WTC11 (cell line): ENCODE data around the gene OPALIN. TPM values are rescaled to one million over a fixed set of nuclear protein-coding genes. Genes with fewer than 3 reads are reported as not detected.

Experiments used
- ATAC-seq: fragments of 200-7000 bp; cut with Tn5 transposase; 2 replicates; pipeline ENCODE4 v1.10.0; 2021; ENCODE audit warnings: mild to moderate bottlenecking, moderate library complexity
- CTCF ChIA-PET: fragments of 300-600 bp; sonication (Branson Sonifier 250); formaldehyde crosslinking; loops from one replicate; lab custom pipeline; 2021; ENCODE audit warnings: antibody characterized with exemption; lab: Charles Lee
- POLR2A ChIA-PET: fragments of 350-600 bp; sonication (Branson Sonifier 250); formaldehyde crosslinking; loops from one replicate; lab custom pipeline; 2021; ENCODE audit warnings: antibody characterized with exemption; lab: Charles Lee
- DNase-seq: peaks from one replicate; pipeline ENCODE4 v3.0.0; 2021; ENCODE audit warnings: low spot score
- H3K27ac Mint-ChIP-seq: 2 replicates; pipeline ENCODE4 v1.8.0; 2021; ENCODE audit warnings: mixed read lengths
- H3K27me3 Mint-ChIP-seq: 2 replicates; pipeline ENCODE4 v1.8.0; 2021; ENCODE audit warnings: low read depth, mild to moderate bottlenecking, moderate library complexity, mixed read lengths
- H3K36me3 Mint-ChIP-seq: 2 replicates; pipeline ENCODE4 v1.8.0; 2021; ENCODE audit warnings: mixed read lengths
- H3K4me1 Mint-ChIP-seq: 2 replicates; pipeline ENCODE4 v1.8.0; 2022; ENCODE audit warnings: mixed read lengths
- H3K4me3 Mint-ChIP-seq: 2 replicates; pipeline ENCODE4 v1.8.0; 2021; ENCODE audit warnings: mild to moderate bottlenecking, moderate library complexity, mixed read lengths
- H3K9me3 Mint-ChIP-seq: 2 replicates; pipeline ENCODE4 v1.8.0; 2021; ENCODE audit warnings: mixed read lengths
- AFF4 ChIP-seq: sonication (generic); formaldehyde crosslinking; IDR thresholded peaks from 2 replicates; pipeline ENCODE4 v1.8.1; 2023; ENCODE audit warnings: mild to moderate bottlenecking, missing genetic modification reagents, borderline replicate concordance
- CTCF ChIP-seq: fragments of 200-600 bp; IDR thresholded peaks from 2 replicates; pipeline ENCODE4 v1.8.0; 2022; ENCODE audit warnings: antibody characterized with exemption
- E2F4 ChIP-seq: sonication (generic); formaldehyde crosslinking; IDR thresholded peaks from 2 replicates; pipeline ENCODE4 v1.8.1; 2022; ENCODE audit warnings: low read depth, mild to moderate bottlenecking, moderate library complexity, missing genetic modification reagents, borderline replicate concordance
- EMX1 ChIP-seq: fragments of 250-450 bp; sonication (Bioruptor Pico); IDR thresholded peaks from 2 replicates; pipeline ENCODE4 v1.8.0; 2021; ENCODE audit warnings: mild to moderate bottlenecking
- GABPB1 ChIP-seq: sonication (generic); formaldehyde crosslinking; IDR thresholded peaks from 2 replicates; pipeline ENCODE4 v1.8.1; 2023; ENCODE audit warnings: mild to moderate bottlenecking, missing genetic modification reagents
- IRF1 ChIP-seq: sonication (generic); formaldehyde crosslinking; IDR thresholded peaks from 2 replicates; pipeline ENCODE4 v1.8.0; 2023; ENCODE audit warnings: missing genetic modification reagents
- KAT7 ChIP-seq: sonication (generic); formaldehyde crosslinking; IDR thresholded peaks from 2 replicates; pipeline ENCODE4 v1.8.1; 2023; ENCODE audit warnings: missing genetic modification reagents, mild to moderate bottlenecking, borderline replicate concordance
- MYBL2 ChIP-seq: sonication (generic); formaldehyde crosslinking; IDR thresholded peaks from 2 replicates; pipeline ENCODE4 v1.8.1; 2023; ENCODE audit warnings: mild to moderate bottlenecking, moderate library complexity, missing genetic modification reagents
- PREB ChIP-seq: sonication (generic); formaldehyde crosslinking; IDR thresholded peaks from 2 replicates; pipeline ENCODE4 v1.8.1; 2022; ENCODE audit warnings: mild to moderate bottlenecking, missing genetic modification reagents, moderate library complexity, borderline replicate concordance
- SOX15 ChIP-seq: fragments of 250-450 bp; sonication (Bioruptor Pico); IDR thresholded peaks from 2 replicates; pipeline ENCODE4 v1.9.0; 2021; ENCODE audit warnings: mild to moderate bottlenecking
- ZBTB21 ChIP-seq: sonication (generic); formaldehyde crosslinking; IDR thresholded peaks from 2 replicates; pipeline ENCODE4 v1.8.1; 2023; ENCODE audit warnings: mild to moderate bottlenecking, missing genetic modification reagents, borderline replicate concordance
- ZNF121 ChIP-seq: sonication (generic); formaldehyde crosslinking; IDR thresholded peaks from 2 replicates; pipeline ENCODE4 v1.8.0; 2023; ENCODE audit warnings: missing genetic modification reagents
- ZNF219 ChIP-seq: sonication (generic); formaldehyde crosslinking; IDR thresholded peaks from 2 replicates; pipeline ENCODE4 v1.8.0; 2023; ENCODE audit warnings: missing genetic modification reagents, mild to moderate bottlenecking, borderline replicate concordance
- ZNF416 ChIP-seq: fragments of 250-450 bp; sonication (Bioruptor Pico); IDR thresholded peaks from 2 replicates; pipeline ENCODE4 v1.9.0; 2021; ENCODE audit warnings: mild to moderate bottlenecking, inconsistent platforms
- total RNA-seq: library from RNA; stranded (reverse); gene quantifications from 3 replicates; pipeline ENCODE4 v1.2.3, GENCODE V29; 2021
- TF ChIP-seq, protein P1 (sequence below): sonication (generic); formaldehyde crosslinking; IDR thresholded peaks from 2 replicates; pipeline ENCODE4 v1.8.0; 2022; ENCODE audit warnings: mild to moderate bottlenecking, missing genetic modification reagents
- TF ChIP-seq, protein P2 (sequence below): fragments of 250-450 bp; sonication (Bioruptor Pico); IDR thresholded peaks from 2 replicates; pipeline ENCODE4 v1.9.0; 2021; ENCODE audit warnings: mild to moderate bottlenecking, borderline replicate concordance

Gene OPALIN
- total RNA-seq, 1 experiment from 2014 or later = 0.04 TPM

- Mint-ChIP-seq H3K36me3 (no peaks in the 10 kb centered on the region; the same call in 1 of the 2 replicates), H3K27ac (no peak overlapping the region), H3K27me3 (no peaks in the 10 kb centered on the region), H3K9me3 (no peaks in the 10 kb centered on the region), H3K4me1 (0 out of 2 replicates have a peak, but pooled peaks cover 3% of the 10 kb centered on the region), H3K4me3 (no peak overlapping the region)
- ChIA-PET POLR2A (no interaction called here), CTCF (interaction anchor here (2.3 kb wide), 1 partner anchor 15 kb away, joined by 11 read pairs; no protein-coding TSS in a partner anchor)
- DNase-seq = no peak
- no peak for TF ChIP-seq ZNF416 (CRISPR knock-in tag)
- TF ChIP-seq EMX1 (CRISPR knock-in tag) = no peak
- no peak for TF ChIP-seq PREB (CRISPR knock-in tag)
- TF ChIP-seq KAT7 (CRISPR knock-in tag) = no peak
- TF ChIP-seq AFF4 (CRISPR knock-in tag) = no peak
- TF ChIP-seq E2F4 = no peak
- no peak for TF ChIP-seq CTCF
- no peak for TF ChIP-seq IRF1 (CRISPR knock-in tag)
- no peak for ATAC-seq
Measured at GRCh38 chr10:96389785-96390184, 31.0 kb upstream of the OPALIN start.

DNA sequence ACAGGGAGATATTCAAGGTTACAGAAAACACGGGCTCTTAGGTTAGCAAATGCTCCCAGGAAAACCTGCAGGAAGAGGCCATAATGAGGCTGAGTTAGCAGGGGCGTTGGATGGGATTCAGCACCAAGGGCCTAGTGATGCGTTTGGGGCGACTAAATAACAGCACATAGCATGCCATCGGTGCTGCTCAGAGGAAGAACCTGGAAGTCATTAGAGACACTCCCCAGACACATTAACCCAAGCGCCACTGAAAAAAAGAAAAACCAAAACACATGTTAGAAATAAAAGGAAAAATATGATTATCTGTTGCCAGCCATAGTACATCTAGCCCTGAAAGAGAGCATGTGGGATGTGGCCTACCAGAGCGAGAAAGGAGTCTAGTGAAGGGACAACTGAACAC lies 28.8 kb upstream of the OPALIN start:
- H3K9me3 Mint-ChIP-seq = no peaks in the 10 kb centered on the region
- H3K4me3 Mint-ChIP-seq = no peak overlapping the region
- ChIA-PET POLR2A (no interaction called here), CTCF (interaction anchor here (0.7 kb wide), 1 partner anchor 8 kb away, joined by 3 read pairs; no protein-coding TSS in a partner anchor)
- H3K27ac Mint-ChIP-seq = no peak overlapping the region
- no peaks in the 10 kb centered on the region for H3K27me3 Mint-ChIP-seq
- no peak for ATAC-seq
- no peak for DNase-seq
- H3K36me3 Mint-ChIP-seq = no peaks in the 10 kb centered on the region; the same call in 1 of the 2 replicates
- H3K4me1 Mint-ChIP-seq = 0 out of 2 replicates have a peak, but pooled peaks cover 3% of the 10 kb centered on the region
- TF ChIP-seq E2F4 = no peak
- no peak for TF ChIP-seq SOX15 (CRISPR knock-in tag)
- TF ChIP-seq MYBL2 = no peak
- no peak for TF ChIP-seq ZBTB21 (CRISPR knock-in tag)
- TF ChIP-seq KAT7 (CRISPR knock-in tag) = no peak
- TF ChIP-seq ZNF219 (CRISPR knock-in tag) = no peak
- no peak for TF ChIP-seq GABPB1
- TF ChIP-seq, protein P1, sequence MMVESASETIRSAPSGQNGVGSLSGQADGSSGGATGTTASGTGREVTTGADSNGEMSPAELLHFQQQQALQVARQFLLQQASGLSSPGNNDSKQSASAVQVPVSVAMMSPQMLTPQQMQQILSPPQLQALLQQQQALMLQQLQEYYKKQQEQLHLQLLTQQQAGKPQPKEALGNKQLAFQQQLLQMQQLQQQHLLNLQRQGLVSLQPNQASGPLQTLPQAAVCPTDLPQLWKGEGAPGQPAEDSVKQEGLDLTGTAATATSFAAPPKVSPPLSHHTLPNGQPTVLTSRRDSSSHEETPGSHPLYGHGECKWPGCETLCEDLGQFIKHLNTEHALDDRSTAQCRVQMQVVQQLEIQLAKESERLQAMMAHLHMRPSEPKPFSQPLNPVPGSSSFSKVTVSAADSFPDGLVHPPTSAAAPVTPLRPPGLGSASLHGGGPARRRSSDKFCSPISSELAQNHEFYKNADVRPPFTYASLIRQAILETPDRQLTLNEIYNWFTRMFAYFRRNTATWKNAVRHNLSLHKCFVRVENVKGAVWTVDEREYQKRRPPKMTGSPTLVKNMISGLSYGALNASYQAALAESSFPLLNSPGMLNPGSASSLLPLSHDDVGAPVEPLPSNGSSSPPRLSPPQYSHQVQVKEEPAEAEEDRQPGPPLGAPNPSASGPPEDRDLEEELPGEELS = no peak
- no peak for TF ChIP-seq ZNF121 (CRISPR knock-in tag)
- TF ChIP-seq, protein P2, sequence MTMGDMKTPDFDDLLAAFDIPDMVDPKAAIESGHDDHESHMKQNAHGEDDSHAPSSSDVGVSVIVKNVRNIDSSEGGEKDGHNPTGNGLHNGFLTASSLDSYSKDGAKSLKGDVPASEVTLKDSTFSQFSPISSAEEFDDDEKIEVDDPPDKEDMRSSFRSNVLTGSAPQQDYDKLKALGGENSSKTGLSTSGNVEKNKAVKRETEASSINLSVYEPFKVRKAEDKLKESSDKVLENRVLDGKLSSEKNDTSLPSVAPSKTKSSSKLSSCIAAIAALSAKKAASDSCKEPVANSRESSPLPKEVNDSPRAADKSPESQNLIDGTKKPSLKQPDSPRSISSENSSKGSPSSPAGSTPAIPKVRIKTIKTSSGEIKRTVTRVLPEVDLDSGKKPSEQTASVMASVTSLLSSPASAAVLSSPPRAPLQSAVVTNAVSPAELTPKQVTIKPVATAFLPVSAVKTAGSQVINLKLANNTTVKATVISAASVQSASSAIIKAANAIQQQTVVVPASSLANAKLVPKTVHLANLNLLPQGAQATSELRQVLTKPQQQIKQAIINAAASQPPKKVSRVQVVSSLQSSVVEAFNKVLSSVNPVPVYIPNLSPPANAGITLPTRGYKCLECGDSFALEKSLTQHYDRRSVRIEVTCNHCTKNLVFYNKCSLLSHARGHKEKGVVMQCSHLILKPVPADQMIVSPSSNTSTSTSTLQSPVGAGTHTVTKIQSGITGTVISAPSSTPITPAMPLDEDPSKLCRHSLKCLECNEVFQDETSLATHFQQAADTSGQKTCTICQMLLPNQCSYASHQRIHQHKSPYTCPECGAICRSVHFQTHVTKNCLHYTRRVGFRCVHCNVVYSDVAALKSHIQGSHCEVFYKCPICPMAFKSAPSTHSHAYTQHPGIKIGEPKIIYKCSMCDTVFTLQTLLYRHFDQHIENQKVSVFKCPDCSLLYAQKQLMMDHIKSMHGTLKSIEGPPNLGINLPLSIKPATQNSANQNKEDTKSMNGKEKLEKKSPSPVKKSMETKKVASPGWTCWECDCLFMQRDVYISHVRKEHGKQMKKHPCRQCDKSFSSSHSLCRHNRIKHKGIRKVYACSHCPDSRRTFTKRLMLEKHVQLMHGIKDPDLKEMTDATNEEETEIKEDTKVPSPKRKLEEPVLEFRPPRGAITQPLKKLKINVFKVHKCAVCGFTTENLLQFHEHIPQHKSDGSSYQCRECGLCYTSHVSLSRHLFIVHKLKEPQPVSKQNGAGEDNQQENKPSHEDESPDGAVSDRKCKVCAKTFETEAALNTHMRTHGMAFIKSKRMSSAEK (CRISPR knock-in tag) = no peak
